Measurements from ENCODE around the gene MAB21L3. TPM values are rescaled to one million over a fixed set of nuclear protein-coding genes. Genes with fewer than 3 reads are reported as not detected.

Gene MAB21L3
- total and polyA plus RNA-seq, 2 of the 13 experiments (the other 11 are each of a cell fraction or from before 2014, with no cell fraction given) = 0.55 to 4.1 TPM

GRCh38 chr1:116110567-116111523 lies at the start of gene MAB21L3 (continued):
- TF ChIP-seq HINFP (CRISPR knock-in tag; IDR thresholded peaks at IDR 0.05; ENCODE audit: low read depth) = no peak
- no peak for TF ChIP-seq NKX3-1 (CRISPR knock-in tag; IDR thresholded peaks at IDR 0.05)
- no peak for TF ChIP-seq ZBTB4 (CRISPR knock-in tag; IDR thresholded peaks at IDR 0.05; ENCODE audit: borderline replicate concordance)
- TF ChIP-seq ZNF296 (CRISPR knock-in tag; conservative IDR thresholded peaks at IDR 0.05) = no peak
- TF ChIP-seq ZNF850 (CRISPR knock-in tag; conservative IDR thresholded peaks at IDR 0.05) = no peak
- TF ChIP-seq NR2C2 (CRISPR knock-in tag; IDR thresholded peaks at IDR 0.05; ENCODE audit: borderline replicate concordance) = no peak
- TF ChIP-seq ZBTB14 (CRISPR knock-in tag; IDR thresholded peaks at IDR 0.05) = no peak
- no peak for TF ChIP-seq THAP8 (CRISPR knock-in tag; IDR thresholded peaks at IDR 0.05; ENCODE audit: borderline replicate concordance)
- TF ChIP-seq E2F5 (CRISPR knock-in tag; conservative IDR thresholded peaks at IDR 0.05) = no peak
- no peak for TF ChIP-seq TRAFD1 (CRISPR knock-in tag; IDR thresholded peaks at IDR 0.05; ENCODE audit: borderline replicate concordance)
- TF ChIP-seq HNRNPUL1 (IDR thresholded peaks at IDR 0.05; ENCODE audit: low read depth, low read length) = no peak
- no peak for TF ChIP-seq SIX4 (CRISPR knock-in tag; IDR thresholded peaks at IDR 0.05)
- no peak for TF ChIP-seq GLI4 (CRISPR knock-in tag; IDR thresholded peaks at IDR 0.05; ENCODE audit: borderline replicate concordance)
- TF ChIP-seq SRSF9 (IDR thresholded peaks at IDR 0.05; ENCODE audit: borderline replicate concordance, insufficient read depth, low read depth, low read length, poor library complexity, severe bottlenecking) = no peak
- TF ChIP-seq ZFAT (CRISPR knock-in tag; conservative IDR thresholded peaks at IDR 0.05) = no peak
- no peak for TF ChIP-seq WIZ (CRISPR knock-in tag; IDR thresholded peaks at IDR 0.05)
- TF ChIP-seq KAT2B (IDR thresholded peaks at IDR 0.05; ENCODE audit: borderline replicate concordance, low read depth, low read length) = no peak
- no peak for TF ChIP-seq ZSCAN22 (CRISPR knock-in tag; IDR thresholded peaks at IDR 0.05)
- TF ChIP-seq HCFC1 (IDR thresholded peaks at IDR 0.05; ENCODE audit: low read depth, low read length) = no peak
